NCI-H510A treated with DMSO at 0.1 percent for 48 hours (cell line): ENCODE results near the gene HCRT.
"Not testable (repeated sequence)": the region's sequence is repeated elsewhere in the genome, so short reads cannot be mapped to it uniquely, and the experiment has no call there.

Experiments used
- DNase-seq: peaks from one replicate; lab custom pipeline; 2025; lab: John Stamatoyannopoulos, UW

HCRT gene

DNA sequence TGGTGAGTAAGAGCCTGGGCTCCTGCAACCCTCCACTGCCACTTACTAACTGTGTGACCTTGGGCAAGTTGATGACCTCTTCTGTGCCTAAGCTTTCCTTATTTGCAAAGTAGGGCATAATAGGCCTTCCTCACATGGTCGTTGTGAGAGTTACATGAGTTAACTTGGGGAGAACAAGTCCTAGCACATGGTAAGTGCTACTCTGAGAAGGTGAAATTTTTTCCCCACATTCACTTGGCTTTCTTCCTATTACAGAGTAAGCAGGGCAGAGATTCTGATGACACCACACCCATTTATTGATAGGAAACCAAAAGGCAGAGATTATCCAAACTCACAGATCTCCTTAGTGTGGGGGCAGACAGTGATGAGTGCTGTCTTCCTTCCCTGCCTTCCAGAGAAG is 5.9 kb downstream of the HCRT start:
- no peak for DNase-seq

DNA sequence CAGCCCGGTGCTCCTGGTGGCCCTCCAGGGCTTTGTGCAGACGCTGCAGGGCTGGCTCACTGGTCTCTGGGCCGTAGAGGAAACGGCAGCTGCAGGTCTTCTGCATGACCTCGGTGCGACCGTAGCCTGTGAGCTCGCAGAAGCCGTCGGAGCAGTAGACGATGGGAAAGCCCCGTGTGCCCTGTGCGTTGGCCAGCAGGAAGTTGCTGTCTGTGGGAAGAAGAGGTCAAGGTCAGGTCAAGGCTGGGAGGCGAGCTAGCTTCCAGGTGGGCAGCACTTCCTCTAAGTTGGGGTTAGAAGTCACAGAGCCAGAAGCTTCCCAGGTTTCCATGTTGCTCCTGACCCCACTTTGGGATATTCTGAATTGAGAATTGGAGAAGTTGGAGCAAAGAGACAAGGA is 6.4 kb downstream of the HCRT start:
- no peak for DNase-seq

DNA sequence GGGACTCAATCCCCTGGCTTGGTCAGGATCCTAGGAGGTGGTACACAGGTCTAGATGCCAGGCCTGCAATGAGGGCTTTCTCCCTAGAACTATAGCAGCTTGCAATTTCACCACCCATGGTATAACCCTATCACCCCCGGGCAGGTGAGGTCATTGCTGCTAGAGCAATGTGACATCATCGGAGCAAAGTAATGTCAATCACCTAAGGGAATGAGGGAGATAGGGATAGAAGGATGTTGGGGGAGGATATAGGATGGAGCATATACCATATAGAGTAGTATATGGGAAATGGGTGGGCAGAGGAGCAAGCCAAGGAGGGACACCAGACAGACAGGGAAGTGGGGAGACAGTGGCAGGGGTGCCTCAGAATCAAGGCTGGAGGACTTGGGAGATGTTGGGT is 7.6 kb downstream of the HCRT start:
- DNase-seq: no peak

DNA sequence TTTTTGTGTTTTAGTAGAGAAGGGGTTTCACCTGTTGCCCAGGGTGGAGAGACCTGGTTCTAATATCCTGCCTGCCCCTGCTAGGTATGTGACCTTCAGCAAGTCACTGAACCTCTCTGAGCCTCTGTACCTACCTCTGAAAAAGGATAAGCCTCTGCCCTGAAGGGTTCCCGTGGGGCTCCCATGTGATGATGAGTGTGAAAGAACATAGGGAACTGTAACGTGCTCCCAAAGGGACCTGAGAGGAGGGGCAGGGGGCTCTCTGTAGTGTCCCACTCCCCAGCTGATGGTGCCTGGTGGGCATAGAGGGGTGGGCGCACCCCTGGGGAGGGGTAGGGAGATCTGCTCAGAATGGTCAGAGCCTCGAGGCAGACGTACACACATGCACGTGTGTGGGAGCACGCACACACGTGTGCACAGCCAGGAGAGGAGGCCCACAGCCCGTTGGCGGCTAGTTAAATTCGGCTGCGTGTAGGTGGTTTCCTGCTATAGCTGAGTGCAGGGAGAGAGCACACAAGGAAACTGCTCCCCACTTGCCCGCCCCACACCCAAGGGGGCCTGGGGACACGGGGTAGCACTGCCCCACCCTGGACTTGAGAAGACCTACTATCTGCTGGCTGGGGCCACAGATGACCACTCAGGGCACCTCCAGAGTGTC is 11.0 kb downstream of the HCRT start:
- DNase-seq: no peak

DNA sequence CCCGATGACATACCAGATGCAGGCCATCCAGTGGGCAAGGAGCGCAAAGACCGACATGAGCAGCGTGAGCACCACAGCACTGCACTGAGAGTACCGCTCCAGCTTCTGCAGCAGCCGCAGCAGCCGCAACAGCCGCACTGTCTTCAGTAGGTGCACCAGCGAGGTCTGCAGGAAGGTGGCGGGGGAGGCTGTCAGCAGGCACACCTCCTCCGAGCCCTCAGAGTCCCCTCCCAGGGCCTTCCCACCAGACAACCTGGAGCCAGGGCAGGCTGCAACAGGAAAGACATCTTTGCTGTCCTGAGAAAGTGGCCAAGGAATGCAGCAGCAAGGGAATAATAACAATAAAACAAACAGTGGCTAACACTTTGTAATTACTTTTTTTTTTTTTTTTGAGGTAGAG is 13.4 kb downstream of the HCRT start:
- DNase-seq: no peak

DNA sequence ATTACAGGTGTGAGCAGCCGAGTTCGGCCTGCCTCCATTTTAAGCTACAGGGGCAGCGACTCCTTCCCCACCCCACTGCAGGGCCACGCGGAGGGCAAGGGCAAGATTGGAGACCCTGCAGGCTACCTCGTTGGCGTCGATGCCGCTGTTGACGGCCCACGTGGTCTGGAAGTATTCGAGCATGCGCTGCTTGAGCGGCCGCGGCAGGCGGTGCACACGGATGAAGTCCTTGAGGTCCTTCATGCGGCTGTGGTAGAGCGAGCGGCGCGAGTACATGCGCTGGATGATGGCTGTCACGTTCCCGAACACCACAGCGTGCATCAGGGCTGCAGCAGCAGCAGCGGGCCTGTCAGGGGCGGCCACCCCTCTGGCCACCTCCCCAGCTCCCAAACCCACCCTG is 15.9 kb downstream of the HCRT start:
- no peak for DNase-seq

DNA sequence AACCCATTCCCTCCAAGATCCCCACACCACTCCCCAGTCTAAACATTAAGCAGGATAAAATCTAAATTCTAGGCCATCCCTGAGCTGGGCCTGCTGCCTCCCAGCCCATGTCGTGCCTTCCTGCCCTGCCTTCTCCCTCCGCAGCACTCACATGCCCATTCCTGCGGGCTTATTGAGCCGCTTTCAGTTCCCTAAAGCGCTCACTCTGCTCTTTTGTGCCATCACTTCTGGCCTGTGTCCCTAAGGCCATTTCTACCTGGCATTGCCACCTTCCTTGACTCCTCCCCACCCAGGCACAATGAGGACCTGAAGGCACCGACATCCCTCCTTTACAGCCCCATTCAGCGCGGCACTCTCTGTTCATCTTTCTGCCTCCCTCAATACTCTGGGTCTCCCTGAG is 17.4 kb downstream of the HCRT start:
- no peak for DNase-seq

DNA sequence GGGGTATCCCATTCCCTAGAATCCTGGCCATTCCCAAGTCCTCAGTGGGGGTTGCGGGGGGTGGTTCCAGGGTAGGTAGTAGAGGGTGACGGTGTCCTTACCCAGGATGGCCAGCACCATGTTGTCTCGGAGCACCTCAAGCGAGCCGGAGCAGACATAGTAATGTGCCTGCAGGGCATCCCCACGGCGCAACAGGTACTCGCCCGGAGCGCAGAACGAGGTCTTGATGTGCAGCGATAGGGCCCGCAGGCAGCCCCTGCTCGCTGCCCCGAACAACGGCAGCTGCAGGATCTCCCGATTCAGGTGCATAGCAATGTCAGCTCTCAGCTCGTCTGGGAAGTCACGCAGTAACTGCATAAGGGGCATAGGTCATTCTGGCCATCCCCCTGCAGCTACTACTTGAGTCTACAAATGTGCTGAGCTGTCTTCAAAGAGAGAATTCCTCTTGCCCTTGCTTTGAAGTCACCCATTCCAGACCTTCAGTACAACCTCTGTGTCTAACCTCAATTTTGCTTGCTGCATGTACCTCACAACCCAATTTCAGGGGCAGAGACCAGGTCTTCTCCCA is 19.0 kb downstream of the HCRT start:
- no peak for DNase-seq

DNA sequence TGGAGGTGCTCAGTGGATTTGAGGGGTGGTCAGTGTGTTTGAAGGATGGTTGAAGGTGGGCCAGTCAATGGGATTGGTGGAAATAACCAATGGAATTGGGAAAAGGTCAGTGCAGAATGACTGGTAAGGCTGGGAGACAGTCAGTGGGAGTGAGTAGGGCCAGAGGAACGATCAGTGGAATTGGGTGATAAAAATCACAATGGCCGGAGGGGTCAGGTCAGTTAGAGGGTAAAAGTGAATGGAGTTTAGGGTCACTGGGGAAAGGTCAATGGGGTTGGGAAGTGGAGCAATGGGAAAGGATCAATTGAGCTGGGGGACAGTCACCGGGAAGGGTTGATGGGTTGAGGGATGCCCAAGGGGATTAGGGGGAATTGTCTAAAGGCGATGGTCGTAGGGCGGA is 19.5 kb downstream of the HCRT start:
- no peak for DNase-seq

DNA sequence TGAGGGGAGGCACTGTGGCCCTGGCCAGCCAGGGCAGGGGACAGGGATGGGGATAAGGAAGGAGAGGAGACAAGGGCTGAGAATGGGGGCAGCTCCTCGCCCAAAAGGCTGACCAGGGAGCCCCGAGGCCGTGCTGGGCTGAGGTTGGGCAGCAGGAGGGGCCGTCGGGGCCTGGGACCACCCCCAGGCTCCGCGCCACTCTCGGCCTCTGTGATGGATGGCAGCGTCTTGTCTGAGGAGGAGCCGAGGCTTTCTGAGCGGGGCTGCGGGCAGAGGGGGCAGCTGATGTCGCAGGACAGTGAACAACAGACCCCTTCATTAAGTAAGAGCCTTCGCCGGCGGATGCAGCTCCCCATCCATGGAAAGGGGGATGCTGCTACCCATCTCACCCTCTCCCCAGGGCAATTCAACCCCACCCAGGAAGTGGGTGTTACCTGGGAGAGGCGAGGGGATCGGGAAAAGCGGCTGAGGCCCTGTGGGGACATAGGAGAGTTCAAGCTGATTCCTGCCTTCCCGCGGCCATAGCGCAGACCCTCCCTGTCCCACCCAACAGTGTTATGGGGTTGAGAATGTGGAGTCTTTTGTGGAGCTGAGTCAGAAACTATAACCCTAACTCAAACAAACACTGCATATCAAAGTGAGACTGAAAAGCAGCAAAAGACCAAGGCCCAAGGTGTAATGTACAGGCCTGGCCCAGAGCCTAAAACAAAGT is 21.4 kb downstream of the HCRT start:
- no peak for DNase-seq

DNA sequence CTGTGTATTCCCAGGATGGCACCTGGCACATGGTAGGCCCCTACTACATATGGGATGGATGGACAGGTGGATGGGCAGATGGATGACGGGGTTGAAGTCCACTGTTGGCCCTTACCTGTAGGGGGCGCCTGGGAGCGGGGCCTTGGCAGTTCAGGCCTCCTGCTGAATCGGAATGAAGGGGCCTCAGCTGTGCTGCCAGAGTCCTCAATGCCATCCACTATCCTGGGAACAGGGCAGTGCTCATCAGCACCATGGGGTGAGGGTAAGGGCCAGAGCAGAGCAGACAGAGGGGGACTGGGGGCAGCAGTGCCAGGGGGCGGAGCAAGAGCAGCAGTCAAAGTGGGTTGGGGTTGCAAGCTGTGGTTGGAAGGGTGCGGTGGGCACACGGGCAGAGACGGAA is 22.1 kb downstream of the HCRT start:
- no peak for DNase-seq

DNA sequence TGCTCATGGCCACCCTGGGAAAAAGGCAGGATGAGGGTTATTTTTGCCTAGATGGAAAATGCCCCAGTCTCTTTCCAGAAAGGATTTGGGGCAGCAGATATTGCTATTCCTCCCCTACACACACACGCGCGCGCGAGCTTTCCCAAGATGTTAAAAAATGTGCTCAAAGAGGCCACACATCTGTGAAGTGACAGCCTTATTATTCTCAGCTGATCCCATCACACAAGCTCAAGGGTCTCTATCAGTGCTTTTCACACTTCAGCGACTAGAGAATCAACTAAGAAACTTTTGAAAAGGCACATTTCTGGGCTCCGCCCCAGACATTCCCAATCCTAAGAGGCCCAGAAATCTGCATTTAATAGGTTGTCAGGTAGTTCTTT is 24.7 kb downstream of the HCRT start:
- no peak for DNase-seq

DNA sequence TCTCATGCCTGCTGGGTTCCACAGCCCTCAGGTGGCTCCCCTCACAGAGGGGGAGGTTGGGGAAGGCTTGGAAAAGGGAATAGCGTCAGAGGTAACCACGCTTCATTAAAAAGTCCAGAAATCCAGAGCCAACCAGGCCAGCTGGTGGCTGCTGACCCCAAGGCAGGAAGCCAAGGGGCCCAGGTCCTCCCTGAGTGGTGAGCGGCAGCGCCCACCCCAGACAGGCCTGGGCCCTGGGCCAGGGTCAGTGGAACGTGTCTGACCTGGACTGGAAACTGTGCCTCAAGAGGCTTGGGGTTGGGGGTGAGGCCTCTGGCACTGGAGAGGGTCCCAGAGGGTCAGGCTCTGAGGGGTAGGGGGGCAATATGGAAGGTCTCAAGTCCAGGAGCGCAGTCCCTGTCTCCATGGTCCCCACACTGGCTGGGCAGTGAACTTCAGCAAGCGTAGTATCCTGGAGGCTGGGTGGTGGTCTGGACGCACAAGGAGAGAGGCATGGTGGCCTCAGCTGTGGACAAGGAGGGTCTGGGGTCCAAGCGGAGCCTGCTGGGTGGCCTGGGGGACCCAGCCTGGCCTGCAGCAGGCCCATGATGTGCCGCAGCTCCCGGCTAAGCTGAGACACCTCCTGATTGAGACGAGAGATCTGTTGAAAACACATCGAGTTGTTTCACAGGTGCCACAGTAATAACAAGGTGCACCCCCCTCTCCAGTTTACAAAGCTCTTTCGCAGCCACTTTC is 25.3 kb downstream of the HCRT start:
- no peak for DNase-seq

DNA sequence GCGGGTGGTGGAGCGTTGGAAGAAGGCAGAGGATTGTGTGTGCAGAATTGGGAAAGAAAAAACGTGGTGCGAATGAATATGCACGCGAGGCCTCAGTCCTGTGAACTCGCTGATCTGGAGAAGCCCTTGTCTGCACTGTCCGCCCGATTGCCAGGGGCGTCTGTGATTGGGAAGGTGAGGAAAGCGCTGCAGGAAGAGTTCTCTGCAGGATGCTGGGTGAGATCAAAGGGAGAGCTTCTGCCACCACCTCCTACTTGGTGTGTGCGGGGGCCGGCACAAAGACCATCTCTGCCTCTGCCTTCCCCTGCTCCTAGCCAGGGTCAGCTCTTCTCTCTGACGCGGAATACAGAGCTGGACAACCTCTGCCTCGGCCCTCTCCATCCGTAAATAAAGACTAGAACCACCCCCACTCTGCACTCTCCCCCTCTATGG is 29.6 kb downstream of the HCRT start:
- no peak for DNase-seq

DNA sequence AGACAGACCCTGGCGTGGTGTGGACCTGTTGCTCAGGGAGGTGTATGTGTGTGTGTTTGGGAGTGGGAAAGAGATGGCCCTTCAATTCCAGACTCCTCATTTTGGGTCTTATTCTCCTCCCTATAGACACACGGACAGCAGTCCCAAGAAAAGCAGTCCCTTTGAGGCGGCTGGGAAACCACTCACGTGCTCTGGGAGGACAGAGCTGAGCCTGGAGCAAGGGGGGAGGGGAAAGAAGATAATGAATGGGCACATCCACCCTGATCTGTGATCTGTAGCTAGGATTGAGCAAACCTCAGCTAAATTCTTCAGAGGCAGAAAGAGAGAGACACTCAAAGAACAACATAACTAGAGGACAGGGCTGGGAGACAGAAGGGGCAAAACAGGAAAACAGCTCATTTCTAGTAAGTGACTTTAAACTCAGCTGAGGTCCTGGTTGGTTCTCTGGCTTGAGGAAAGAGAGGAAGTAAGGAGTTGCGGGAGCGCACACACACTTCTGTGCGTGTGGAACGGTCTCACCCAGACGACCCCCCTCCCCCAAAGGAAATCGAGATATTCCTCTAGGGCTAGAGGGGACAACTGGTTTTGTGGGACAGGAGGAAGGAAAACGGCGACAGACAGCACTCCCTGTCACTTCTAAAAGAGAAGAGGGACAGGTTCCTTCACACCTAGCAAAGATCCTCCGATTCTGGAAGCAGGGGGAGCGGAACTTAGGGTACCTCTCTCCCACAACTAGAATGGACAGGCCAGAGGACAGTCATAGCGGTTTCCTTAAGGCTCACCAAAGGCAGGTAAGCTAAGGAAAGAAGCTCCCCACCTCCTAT is 31.1 kb downstream of the HCRT start:
- DNase-seq: no peak

DNA sequence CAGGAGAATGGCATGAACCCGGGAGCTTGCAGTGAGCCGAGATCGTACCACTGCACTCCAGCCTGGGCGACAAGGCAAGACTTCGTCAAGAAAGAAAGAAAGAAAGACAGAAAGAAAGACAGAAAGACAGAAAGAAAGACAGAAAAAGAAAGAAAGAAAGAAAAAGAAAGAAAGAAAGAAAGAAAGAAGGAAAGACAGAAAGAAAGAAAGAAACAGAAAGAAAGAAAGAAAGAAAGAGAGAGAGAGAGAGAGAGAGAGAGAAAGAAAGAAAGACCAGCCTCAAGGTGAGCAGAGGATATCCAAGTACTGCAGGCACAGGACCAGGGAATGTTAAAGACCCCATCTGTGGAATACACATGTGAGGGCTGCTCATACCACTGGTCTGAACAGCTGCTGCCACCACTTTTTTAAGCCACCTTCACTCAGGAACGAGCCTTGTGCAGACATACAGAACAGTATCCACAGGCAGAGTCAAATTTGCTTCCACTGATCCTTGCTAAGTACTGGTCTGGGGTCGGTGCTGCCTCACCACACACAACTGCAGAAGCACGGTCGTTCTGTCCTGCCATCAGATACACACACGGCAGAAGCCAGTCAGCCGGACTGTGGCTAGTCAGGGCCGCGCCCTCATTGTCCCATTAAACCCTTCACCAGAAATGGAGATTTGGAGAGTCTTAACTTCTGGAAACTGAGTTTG is 38.2 kb downstream of the HCRT start:
- no peak for DNase-seq

DNA sequence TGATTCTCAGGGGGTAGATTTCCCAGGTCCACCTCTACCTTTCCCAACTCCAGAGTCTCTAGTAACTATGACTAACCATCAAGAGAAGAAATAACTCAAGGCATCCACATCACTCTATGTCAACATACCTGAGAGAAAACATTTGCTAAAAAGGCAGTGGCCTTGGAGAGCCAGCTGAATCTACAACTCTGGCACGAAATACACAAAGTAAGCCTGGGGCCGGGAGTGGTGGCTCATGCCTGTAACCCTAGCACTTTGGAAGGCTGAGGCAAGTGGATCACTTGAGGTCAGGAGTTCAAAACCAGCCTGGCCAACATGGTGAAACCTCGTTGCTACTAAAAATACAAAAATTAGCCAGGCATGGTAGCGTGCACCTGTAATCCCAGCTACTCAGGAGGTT is 42.1 kb downstream of the HCRT start:
- DNase-seq: not testable (repeated sequence)

DNA sequence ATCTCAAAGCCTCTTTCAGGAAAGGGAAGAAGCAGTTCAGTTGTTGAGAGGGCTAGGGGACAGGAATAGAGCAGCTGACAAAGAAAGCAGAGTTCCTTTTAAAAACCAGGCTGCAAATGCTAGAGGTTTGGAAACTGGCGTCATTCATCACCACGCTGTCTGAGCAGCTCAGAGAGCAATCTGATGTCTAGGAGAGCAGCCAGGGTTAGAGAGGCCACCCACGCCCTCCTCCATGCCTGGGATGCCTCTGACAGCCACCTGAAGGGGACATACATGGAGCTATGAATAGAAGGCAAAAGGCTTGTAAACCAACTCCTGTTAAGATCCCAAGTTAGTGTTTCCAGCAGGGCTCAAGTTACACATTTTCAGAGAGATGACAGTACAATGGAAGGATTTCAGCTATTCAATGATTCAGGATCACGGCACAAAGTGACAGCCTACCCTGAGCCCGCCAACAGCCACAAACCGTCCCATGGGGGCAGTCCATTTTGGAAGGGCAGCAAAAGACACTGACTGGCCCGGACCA is 42.8 kb downstream of the HCRT start:
- no peak for DNase-seq

DNA sequence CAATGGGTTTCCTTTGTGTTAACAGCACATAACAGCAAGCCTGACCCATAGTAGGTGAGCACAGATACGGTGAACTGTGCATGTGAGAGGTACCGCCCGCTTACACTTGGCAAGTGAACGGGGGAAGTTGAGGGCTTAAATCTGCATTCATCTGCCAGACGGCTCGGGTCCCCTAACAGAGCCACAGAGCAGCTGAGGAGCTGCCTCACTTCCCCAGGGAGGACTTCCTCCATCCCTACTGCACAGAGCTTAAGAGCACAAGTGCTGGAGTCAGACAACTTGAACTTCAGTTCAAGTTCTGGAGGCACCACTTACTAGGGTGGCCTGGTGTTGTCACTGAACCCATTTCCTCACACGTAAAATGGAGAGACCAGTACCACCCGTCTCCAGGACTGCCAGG is 43.9 kb downstream of the HCRT start:
- no peak for DNase-seq

DNA sequence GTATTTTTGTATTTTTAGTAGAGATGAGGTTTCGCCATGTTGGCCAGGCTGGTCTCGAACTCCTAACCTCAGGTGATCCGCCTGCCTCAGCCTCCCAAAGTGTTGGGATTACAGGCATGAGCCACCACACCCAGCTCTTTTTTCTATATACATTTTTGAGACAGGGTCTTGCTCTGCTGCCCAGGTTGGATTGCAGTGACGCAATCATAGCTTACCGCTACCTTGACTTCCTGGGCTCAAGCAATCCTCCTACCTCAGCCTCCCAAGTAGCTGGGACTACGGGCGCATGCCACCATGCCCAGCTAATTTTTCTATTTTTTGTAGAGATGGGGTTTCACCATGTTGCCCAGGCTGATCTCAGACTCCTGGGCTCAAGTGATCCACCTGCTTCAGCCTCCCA is 44.6 kb downstream of the HCRT start:
- DNase-seq: not testable (repeated sequence)

DNA sequence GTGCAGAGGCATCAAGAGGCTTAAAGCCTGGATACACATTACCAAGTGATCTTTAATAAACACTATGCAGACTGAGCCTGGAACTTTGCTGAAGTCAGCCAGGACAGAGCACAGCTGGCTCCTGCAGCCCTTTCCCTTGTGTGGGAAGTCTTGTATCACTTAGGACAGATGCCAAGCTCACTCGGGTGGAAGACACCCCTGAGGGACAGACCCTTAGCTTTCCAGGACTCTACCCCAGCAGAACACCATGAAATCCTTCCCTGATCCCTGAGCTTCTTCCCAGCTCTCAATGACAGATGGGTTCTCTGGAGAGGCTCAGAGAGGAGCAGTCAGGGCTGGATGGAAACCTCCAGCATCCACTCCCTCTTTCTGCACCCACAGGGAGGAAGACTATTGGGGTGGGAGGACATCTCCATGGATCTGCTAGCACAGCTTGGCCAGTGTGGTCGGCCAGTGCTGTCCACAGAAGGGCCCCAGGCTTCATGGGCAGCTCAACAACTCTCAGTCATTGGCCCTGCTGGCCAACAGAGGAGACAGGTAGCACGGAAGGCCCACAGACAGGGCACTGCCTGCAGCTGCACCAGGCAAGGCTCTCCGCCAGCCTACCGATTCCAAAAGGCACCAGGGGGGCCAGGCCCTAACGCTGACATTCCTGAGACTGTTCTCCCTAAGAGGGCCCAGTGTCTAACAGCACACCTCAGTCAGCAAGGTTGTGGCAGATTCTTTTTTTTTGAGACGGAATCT is 46.3 kb downstream of the HCRT start:
- DNase-seq: no peak
